Measurements from ENCODE around the gene AHR. TPM values are rescaled to one million over a fixed set of nuclear protein-coding genes. Genes with fewer than 3 reads are reported as not detected.

The AHR gene
- total RNA-seq = 96.7 and 214 TPM in 2 replicates

DNA sequence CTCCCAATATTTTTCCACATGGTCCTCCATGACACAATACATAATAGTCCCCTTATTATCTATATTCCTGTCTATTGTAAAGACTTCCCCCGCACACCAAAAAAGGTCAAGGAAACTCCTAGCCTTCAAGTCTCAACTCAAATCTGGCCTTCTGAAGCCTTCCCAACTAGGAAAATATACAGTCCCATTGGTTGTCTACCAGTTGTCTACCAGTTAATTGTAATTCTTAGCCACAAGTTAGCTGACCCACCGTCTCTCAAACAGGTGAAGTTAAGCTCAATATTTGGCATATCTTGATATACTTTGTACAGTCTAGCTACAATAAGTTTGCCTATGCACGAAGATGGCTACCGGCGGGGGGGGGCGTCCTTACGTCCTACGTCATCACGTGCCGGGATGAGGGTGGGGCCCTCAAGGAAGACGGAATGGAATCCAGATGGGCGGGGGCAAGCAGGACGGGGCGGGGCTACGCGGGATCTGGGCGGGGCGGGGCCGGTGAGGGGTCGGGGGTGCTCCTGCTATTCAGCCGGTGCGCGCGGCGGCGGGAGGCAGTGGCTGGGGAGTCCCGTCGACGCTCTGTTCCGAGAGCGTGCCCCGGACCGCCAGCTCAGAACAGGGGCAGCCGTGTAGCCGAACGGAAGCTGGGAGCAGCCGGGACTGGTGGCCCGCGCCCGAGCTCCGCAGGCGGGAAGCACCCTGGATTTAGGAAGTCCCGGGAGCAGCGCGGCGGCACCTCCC is at the start of gene AHR:
AHR (plus strand) TSS at position 551 of the 738 bp plus-strand sequence. CDS start 613 bp downstream, outside the sequence.
- DNase-seq (ENCODE audit: low read depth) = peak; percentile 84

DNA sequence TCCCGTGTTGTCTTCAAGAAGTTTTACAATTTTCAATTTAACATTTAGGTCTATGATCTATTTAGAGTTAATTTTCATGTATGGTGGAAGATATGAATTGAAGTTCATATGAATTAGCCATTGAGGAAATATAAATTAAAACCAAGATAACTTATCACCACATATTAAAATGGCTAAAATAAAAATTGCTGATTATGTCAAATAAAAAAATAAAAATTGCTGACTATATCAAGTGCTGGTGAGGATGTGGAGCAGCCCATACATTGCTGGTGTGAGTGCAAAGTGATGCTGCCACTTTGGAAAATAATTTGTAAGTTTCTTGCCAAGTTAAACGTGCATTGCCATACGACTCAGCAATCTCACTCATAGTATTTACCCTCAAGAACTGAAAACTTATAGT is 44.6 kb upstream of the AHR start:
- DNase-seq (ENCODE audit: low read depth) = no peak

- DNase-seq (ENCODE audit: low read depth) = no peak
Measured at GRCh38 chr7:17255926-17256325, 42.5 kb upstream of the AHR start.

- DNase-seq (ENCODE audit: low read depth) = no peak
Measured at GRCh38 chr7:17256375-17256774, 42.1 kb upstream of the AHR start.

- DNase-seq (ENCODE audit: low read depth) = no peak
Measured at GRCh38 chr7:17266565-17266964, 31.9 kb upstream of the AHR start.

- DNase-seq (ENCODE audit: low read depth) = no peak
Measured at GRCh38 chr7:17269341-17270221, 28.9 kb upstream of the AHR start.

- peak; percentile 71 for DNase-seq (ENCODE audit: low read depth)
Measured at GRCh38 chr7:17274551-17275245, 23.8 kb upstream of the AHR start.

DNA sequence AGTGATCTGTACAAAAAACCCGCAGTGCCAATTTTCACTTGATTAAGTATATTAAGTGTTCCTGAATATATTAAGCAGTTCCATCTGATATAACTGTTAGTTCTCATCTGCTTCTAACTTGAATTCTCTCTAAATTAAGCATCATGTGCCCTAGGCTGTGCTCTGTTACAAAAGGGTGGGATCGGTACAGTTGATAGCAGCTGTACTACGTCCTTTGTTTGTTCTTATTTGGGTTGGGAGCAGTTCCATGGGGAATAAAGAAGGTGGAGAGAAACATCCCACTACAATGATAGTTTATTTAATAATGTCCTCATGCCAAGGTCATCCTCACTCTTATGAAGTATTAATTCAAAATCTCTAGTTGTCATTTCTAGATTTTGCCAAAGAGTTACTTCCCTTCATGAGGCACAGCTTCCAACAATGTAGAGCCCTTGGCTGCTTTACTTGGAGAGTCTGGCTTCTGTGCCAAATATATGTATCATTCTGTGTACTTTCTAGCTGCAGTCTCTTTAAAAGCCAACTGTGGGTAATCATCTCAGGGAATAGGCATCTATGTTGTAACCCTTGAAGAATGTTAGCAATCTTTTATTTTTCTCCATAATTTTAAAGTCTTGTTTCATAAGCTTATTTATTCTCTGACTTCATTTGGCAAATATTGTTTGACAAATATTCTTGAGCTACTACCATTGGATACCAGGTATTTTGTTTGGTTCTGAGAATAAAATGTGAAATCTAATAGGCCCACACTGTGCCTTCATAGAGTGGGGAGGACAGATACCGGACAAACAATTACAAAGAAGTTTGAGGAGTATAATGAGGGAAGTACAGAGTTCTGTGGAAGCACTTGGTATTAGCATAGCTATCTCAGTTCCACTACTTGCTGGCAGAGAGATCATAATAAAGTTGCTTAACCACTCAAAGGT is 22.4 kb upstream of the AHR start:
- peak; percentile 85 for DNase-seq (ENCODE audit: low read depth)

DNA sequence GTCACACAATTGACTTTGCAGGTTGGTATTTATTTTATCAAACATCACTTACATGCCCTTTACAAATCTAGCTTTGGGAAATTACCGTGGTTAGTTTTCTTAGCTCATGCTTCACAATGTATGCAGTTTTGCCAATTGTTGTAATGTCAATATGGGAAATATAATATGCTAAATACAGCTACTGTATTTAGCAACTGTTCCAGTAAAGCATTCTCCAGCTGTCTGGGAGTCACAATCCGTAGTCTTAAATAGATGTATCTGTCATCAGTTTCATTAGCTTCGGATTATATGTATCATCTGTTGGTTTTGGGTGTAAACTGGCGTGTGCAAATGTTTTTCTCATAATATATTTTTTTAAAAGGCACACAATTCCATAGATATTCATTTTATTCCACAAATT is 19.4 kb upstream of the AHR start:
- DNase-seq (ENCODE audit: low read depth) = no peak

- DNase-seq (ENCODE audit: low read depth) = peak; percentile 59
Measured at GRCh38 chr7:17289074-17289645, 9.3 kb upstream of the AHR start.

DNA sequence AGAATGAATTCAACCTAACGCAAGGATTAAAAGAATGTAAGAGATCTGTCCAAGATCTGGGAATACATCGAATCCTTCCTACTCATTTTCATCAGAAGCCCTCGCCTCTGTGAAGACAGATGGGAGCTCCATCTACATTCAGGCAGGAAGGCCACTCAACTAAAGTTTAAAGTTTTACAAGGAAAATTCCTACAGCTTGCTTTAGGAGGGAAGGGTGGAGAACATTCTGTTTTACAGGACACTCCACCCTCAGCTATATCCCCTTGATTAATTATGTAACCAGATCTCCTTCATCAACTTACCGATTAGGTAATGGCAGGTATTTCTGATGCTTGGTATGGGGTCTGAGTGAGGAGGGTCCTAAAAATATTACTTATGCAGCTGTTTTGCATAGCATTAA is 5.6 kb upstream of the AHR start:
- no peak for DNase-seq (ENCODE audit: low read depth)

- DNase-seq (ENCODE audit: low read depth) = no peak
Measured at GRCh38 chr7:17293481-17293880, 5.0 kb upstream of the AHR start.

GRCh38 chr7:17297243-17297642 is 1.2 kb upstream of the AHR start:
- DNase-seq (ENCODE audit: low read depth) = no peak

- no peak for DNase-seq (ENCODE audit: low read depth)
Measured at GRCh38 chr7:17298840-17299482, 509 bp downstream of the AHR start.

DNA sequence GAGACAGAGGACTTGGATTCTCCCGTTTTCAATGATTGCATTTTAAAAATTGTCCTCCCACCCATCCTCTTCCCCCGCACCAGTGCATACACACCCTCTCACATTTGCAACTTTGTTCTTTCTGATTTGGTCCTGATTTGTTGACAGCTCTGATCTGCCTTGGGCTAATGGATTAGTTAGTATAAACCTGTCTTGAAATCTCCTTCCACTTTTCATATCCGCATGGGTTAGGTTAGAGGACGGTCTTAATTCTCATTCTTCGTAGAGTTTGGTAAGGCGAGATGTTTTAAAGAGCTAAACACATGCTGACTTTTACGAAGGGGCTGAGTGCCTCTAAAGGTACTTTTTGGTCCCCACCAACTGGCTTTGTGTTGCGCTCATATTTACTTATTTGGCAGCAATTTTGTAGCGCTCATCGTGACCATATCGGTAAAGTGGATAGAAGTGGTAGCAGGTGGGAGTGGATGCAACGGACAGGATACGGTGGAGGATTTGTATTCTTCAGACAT is 1.1 kb downstream of the AHR start:
- peak; percentile 25 for DNase-seq (ENCODE audit: low read depth)

GRCh38 chr7:17300012-17300411 is 1.6 kb downstream of the AHR start:
- no peak for DNase-seq (ENCODE audit: low read depth)

GRCh38 chr7:17300437-17300836 is 2.0 kb downstream of the AHR start:
- DNase-seq (ENCODE audit: low read depth) = no peak

GRCh38 chr7:17301471-17302456 is 3.3 kb downstream of the AHR start:
- peak; percentile 45 for DNase-seq (ENCODE audit: low read depth)

DNA sequence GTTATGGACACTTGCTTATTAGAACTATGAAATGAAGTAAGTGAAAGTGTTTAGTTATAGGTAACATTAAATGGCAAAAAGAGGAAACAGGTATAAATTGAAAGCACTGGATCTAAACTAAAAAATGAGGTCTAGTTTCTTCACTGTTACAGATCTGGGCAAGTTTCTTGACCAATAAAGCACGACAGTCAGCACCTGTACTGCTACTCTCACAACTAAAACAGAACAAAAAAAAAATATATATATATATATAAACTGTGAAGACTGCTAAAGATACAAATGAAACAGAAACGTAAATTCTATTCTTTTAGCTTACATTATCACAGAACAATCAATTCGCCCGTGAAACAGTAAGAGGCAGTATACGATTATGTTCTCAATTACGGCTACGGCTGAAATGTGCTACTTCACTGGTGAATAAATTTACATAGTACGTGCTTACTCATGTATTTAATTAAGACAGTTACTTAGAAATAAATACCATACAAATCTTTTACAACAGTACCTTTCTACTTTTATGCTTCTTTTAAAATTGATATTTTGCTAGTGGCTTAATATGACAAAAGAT is 4.2 kb downstream of the AHR start:
- peak; percentile 55 for DNase-seq (ENCODE audit: low read depth)

Measured in renal cortical epithelial cell (primary cell).